GM21825 (cell line): ENCODE measurements around the gene HK1.

Experiments
- ATAC-seq: cut with Tn5 transposase; IDR thresholded peaks from one replicate; pipeline ENCODE4 v1.9.1; 2021; ENCODE audit warnings: mild to moderate bottlenecking, moderate library complexity; ENCODE audit not compliant: unreplicated experiment

Gene HK1

DNA sequence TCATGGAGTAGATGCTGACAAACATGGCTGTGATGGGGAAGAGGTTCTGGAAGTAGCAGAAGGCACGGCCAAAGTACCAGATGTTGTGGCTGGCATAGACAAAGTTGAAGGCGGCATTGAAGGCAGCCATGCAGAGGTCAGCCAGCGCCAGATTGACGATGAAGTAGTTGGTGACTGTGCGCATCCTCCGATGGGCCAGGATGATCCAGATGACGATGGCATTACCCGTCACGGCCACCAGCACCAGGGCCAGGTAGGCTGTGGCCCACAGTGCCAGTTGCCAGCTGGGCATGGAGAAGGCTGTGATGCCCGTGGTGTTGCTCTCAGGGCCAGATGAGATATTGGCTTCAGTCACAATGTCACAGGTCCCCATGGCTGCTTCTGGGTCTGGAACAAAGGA is 137.7 kb downstream of the HK1 start:
- no peak for ATAC-seq

DNA sequence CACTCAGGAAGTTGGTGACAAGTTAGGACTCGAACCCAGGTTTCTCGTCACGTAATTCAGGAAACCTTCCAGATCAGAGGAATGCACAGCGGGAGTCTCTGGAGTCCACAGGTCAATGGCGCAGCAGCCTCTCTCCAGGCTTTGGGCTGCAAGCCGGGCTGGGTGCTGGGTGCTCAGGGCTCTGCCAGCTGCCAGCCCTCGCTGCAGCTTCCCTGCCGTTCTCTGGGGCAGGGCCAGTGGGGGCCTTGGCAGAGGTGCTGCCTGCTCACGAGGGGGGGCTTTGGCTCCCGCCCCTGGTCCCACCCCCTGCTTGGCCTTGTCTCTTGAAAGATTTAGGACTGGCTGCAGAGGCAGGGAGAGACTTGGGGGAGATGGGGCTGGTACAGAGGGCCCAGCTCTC is 138.4 kb downstream of the HK1 start, which contains the start of gene TACR2:
Gene TACR2, minus strand, starts transcription at position 224 of the 400 bp plus-strand sequence. CDS start 595 bp downstream, outside the sequence.
- no peak for ATAC-seq

DNA sequence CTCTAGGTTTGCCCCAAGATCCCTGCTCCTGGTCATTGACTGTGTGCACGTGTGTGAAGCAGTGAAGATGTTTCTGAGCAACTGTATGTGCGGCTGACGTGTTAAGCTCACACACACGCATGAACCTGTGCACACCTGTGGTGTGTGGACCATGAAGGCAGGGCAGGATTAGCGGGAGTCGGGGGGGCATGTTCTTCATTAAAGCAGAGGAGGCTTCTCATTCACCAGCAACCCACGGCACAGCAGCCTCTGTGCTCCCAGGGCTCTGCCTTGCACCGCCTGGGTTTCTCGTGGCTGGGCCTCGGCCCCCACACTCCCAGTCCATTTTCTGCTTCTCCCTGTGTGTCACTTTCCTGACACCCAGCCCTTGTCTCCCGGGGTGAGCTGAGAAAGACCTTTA is 139.2 kb downstream of the HK1 start:
- no peak for ATAC-seq

DNA sequence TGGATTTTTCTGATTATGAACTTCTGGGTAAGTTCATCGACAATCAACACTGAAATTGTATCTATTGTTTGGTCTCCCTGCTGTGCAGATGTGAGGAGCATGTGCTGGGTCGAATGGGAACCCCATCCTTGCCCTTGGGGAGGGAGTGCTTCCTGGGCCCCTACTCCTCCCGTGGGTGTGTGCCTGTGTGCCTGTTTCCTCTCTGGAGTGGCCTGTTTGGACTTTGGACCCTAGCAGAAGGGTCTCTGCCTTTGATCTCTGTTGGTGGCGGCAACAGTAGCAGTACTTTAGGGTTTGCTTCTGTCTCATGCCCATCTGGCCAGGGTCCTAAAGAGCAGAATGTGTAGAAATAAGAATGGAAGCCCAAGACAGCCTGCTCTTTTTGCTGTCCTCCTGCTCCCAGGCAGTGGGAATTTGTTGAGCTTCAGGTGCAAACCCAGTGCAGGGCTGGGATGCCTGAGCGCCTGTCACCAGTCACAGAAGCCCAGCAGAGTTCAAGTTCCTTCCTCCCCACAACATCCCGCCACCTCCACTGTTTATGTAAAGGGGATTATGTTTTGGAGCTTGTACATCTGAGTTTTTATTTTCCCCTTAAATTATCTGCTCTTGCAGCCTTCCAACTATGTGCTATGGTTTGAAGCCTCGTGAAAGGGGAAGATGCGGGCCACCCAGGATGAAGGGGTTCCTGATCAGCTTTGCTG is 139.9 kb downstream of the HK1 start:
- ATAC-seq: no peak

DNA sequence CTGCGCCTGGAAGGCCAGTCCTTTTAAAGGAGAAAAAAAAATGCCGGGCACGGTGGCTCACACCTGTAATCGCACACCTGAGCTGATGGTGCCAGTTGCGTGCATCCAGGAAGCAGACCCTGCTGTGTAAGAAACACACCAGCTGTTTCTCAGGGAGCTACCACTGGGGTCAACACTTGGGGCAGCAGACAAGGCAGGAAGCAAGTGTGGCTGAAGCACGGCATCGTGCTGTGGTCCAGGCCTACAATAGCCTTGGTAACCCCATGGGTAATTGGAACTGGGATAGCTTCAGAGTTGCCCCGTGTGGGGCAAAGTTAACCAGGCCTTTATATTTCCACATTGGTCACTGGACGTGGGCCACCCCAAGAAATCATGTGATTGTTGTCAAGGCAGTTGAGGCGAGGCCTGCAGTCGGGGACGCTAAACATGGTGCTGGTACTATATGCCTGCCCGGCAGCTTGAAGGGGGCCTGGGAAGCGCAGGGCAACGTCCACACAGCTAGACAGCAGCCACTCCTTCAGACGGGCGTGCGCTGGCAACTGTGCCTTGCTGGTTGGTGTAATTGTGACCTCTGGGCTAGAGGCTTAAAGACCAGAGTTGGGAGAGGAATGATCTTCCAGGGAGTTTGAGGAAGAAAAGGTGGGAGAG is 140.9 kb downstream of the HK1 start:
- no peak for ATAC-seq

DNA sequence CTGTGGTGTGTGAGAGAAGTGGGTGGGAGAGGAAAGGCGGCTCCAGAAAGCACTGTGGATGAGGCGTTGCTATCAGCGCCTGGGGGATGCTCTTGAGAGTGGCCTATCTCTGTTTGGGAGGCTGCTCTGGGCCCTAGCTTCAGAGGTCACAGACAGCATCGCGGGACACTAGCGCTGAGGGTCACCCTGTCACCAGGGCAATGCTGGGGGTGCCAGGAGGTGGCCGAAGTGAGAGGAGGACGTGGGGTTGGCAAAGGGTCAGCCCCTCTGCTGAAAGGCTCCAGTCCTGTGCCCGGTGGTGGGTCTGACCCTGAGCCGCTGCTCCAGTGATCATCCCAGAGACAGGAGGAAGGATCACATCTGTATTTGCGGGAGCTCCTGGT is 141.4 kb downstream of the HK1 start:
- no peak for ATAC-seq

DNA sequence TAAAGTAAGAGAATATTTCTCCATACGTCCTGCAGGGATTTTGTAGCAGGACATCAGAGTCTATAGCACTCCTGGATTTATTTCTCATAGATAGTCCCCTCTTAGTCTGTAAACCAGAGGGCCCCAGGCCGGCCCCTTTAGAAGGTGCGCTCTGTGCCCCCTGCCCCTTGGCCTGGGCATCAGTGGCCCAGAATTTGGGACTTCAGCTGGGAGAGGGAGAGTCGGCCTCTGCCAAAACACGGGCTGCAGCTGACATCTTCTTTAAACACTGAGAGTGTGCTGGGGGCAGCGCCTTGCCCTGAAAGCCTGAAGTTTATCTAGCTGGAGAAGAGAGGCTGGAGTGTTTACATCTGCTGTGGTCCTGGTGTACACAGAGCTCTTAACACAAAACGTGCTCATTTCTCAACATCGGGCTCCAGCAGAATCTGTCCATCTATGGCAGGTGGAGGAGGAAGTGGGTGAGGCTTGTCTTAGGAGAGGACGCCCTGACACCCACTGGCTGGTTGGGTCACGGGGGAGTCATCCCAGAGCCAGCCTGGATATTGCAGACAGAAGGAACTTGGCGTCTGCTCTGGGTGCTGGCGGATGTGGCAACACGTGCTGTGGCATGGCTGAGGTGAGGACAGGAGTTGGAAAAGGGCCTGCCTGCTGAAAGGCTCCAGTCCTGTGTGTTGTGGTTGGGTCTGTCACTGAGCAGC is 143.5 kb downstream of the HK1 start:
- ATAC-seq: no peak

DNA sequence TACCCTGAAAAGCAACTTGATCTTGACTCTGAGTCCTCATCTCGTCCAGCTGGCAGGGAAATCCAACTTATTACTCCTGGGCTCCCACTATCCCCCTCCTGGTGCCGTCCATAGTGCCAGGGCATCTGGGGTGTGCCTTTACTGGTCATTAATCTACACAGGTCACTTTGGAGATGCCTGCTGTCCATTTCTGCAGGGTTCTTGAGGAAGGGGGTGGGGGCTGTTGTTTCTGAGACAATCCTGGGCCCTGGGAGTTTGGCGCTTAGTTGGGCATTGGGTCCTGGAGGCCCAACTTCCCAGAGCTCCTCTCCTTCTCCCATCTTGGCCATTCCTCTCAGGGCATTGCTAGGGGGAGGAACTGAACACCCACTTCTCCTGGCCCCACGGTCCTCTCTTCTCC is 144.4 kb downstream of the HK1 start:
- ATAC-seq: no peak

DNA sequence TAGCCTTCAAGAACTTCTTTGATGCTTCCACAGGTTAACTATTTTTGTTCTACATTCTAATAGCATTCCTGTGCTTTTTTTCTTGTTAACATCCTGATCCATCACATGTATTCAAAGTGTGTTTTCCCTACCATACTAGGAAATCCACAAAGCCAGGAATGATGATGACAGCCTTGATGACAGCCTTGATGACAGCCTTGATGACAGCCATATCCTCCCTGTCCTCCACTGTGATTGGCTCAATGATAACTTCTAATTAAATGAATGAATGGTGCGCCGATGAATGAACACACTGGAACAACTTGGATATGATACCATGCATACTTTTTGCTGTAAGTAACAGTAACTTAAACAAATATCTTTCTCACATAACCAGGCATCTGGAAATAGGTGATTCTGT is 146.7 kb downstream of the HK1 start:
- ATAC-seq: no peak

DNA sequence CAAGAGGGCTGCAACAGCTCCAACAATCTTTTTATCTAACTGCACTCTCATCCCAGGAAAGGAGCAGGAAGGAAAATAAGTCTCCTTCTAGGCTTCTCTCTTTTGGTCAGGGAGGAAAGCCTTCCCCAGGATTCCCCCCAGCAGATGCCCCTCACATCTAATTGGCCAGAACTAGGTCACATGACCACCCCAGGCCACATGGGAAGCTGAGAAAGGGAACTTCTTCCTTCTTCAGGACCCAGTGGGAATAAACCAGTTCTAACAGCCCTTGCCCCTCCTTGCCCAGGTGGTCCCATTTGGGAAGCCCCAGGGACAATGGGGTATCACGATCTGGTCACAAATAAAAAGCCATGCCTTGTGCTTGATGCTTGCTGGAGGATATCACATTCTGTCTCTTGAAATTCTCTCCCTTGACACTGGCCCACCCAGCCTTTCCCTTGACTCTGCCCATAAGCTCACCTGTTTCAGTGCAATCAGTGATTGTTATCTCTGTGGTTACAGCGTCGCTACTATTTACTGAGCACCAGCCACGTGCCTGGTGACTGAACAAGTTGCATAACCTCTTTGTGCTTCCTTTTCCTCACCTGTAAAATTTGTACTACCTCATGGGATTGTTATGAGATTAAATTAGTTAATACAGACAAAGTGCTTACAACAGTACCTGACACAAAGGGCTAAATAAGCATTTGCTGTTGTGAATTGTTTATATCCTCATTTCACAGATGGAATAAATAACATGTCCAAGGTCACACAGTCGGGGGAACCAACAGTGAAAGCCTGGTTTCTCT is 147.4 kb downstream of the HK1 start:
- ATAC-seq: no peak

DNA sequence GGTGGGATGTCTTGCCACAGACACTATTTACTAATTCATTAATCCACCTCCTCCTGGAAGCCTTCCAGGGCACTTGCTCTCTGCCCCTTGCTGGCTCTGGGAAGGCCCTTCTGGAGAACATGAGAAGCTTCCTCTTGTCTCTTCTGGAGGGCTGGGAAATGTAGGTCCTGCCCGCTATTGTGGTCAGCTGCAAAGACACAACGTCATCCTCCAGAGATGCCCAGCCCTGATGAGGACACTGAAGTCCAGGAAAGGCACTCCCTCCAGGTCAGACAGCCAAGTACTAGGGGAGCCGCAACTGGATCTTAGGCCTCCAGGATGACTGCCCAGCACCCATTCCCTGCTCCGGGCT is 148.1 kb downstream of the HK1 start:
- ATAC-seq: no peak

DNA sequence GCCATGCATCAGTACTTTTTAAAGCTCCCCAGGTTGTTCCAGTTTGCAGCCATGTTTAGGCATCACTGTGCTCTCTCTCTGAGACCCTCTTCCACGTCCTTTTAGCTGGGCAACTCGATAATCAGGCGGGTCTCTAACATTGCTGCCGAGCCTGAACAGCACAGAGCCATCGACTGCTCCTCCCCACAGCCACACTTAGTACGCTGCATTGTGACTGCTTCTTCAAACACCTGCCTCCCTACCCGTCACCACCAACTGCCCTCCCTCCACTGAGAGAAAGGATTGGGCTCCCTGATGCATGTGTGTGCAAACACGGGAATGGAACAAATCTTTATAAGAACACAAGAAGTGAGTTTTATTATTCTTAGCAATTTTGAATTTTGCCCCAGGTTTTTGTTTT is 149.9 kb downstream of the HK1 start:
- no peak for ATAC-seq

DNA sequence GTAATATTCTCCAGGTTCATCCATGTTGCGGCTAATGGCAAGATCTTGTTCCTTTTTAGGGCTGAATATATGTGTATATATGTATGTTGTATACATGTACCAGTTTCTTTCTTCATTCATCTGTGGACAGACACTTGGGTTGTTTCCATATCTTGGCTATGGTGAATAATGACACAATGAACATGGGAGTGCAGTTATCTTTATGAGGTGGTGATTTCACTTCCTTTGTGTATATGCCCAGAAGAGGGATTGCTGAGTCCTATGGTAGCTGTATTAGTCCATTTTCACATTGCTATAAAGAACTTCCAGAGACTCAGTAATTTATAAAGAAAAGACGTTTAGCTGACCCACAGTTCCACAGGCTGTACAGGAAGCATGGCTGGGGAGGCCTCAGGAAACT is 155.9 kb downstream of the HK1 start:
- no peak for ATAC-seq

DNA sequence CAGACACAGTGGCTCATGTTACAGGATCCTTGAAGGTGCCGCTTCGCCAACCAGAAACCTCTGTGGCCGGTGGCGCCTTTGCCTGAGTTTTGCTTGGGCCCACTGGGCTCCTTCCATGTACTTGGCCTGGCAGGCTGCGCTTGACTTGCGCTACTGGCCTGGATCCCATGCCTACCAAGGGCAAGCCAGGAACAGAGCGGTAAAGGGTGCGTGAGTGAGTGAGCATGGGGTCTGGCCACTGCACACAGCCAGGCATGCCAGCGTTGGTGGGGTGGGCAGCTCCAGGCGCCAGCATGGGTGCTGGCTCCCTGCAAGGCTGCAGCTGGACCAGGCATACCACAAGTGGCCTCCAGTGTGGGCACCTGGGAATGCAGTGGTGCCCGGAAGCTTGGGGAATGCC is 156.6 kb downstream of the HK1 start:
- no peak for ATAC-seq

DNA sequence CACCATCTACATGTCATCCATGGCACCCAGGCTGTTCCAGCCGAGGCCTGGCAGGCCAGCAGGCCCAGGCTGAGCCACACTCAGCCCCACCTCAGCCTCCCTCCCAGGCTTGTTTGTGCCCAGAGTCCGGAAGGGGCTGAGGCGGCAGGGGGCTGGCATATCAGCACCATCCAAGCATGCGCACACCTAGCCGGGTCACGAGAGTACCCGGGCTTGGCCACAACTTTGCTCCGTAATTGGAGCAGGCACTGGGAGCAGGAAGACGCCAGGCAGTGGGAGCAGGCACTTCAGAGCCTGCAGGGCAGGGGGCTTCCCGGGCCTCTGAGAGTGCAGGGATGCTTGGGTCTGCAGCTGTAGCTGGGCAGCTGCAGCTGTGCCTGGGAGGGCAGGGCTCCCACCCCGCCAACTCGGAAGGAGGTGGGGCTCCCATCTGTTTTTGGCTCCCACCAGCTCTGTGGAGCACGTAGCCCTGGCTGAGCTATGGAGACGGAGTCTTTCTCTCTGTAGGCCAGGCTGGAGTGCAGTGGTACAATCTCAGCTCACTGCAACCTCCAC is 157.7 kb downstream of the HK1 start:
- no peak for ATAC-seq

DNA sequence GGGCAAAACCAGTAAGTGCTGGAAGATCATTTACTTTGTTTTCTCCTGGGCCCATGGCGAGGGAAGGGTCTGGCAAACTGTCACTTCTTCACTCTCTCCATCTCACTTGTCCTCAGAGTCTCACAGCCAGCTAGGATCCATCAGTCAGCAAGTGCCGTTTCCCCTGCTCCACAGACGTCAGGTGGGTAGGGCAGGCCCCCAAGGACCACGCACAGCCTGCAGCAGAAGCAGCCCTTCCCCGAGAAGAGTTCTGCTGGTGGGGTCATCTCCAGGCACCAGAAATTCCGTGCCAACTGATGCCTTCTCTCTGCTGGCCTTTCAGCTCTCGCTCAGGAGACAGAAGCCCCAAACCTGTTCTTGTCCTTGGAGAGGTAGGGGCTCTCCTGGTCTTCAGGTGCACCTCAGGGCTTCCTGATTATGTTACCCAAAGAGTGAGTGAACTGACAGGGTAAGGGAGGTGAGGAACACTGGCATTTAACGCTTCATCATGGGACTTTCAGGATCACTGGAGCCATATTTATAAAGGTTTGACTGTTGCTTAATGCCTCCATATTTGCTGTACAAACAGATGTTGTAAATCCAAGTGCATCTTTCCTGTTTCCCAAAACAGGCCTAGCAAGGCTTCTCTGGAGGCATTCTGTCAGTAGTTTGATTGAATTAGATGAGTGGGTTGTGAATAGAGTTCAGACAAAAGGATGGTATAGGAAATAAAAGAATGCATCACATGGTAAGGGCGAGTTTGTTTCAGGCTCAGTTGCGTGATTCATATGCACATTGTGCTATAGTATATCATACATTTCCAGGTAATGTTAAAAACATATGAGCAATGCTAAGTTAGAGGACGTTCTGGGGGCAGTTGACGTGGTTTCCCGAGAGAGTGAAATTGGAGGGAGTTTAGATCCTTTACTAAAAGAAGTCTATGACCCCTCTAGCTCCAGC is 159.3 kb downstream of the HK1 start:
- no peak for ATAC-seq

DNA sequence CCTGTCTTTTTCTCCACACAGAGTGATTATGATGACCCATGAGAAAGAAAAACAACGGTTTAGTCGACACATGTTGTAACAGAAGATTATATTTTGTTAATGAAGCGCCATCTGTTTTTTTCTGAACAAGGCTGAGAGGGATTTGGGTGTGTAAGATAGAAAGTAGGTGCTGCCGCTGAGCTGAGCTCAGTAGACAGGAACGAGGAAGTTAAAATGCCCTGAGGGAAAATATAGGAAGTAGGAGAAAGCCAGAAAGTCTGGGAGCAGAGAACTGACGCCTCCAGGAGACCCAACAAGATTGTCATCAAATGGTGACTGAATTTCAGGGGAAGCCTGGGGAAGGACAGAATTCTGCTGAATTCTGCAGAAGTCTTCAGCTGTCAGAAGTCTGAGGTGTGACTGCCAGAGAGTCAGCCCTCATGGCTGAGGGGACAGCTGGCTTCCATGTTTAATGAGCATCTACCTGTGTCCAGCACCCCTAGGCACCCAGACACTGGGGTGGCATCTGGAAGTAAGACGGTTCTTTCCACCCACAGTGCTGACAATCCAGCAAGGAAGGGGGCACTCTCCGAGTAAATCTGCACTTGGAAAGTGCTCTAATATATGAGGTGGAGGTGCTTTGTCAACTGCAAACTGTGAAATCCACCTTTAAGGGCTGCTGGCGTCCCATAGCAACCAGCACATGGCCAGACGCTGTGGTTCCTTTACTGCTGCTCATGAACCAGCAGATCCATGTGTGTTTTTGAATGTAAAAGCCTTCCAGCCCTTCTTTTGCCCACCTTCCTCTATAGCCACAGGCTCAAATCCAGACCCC is 160.4 kb downstream of the HK1 start:
- ATAC-seq: no peak

DNA sequence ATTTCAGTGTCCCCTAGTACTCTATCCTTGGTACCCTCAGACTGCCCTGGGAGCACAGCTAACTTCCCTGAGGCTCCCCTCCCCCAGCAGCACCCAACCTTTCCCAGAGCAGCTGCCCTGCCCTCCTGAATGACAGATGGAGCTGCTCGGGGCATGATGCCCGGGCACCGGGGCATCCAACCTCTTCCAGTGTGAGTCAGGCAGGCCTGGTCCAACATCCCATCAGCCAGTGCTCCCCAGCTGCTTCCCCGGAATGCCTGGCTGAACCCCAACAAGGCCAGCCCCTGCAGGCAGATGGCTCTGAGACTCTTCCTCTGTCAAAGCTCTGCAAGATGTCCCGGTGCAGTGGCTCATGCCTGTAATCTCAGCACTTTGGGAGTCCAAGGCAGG is 161.0 kb downstream of the HK1 start:
- no peak for ATAC-seq

DNA sequence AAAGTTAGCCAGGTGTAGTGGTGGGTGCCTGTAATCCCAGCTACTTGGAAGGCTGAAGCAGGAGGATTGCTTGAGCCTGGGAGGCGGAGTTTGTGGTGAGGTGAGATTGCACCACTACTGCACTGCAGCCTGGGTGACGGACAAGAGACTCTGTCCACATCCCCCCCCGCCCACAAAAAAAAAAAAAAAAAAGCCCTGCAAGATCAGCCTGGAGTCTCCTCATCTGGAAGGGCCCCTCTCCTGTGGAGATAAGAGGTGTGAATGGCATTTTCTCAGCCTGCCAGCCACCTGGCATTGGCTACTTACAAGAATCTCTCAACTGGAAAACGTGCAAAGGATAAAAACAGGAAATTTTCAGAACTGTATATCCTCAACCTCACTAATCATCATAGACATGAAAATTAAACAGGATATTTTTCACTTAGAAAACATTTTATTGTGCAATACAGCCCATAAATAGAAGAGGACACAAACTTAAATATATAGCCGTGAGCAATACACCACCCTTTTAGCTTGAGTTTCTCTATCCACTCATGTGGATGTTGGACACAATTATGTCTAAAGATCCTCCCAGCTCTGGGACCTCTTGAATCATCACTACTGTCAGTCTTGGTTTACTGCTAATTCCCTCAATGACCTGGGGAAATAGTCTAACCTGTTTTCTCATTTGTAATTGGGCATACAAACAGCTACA is 161.7 kb downstream of the HK1 start:
- no peak for ATAC-seq
